Measurements from ENCODE around the gene RGSL1. TPM values are rescaled to one million over a fixed set of nuclear protein-coding genes. Genes with fewer than 3 reads are reported as not detected.

Gene RGSL1
- total RNA-seq, 2 donors from 2014 or later, result not detected

GRCh38 chr1:182602935-182603645, 153.1 kb downstream of the RGSL1 start:
- peaks cover 10 to 15% of the 10 kb centered on the region in 2 donors for H3K36me3 Mint-ChIP-seq (ENCODE audit: insufficient read depth in 2 of 2)
- H3K9me3 Mint-ChIP-seq, result no peaks in the 10 kb centered on the region
- H3K4me3 Mint-ChIP-seq, result no peak overlapping the region
- DNase-seq (peak in 1 of 2 donors; percentile 45), ATAC-seq (replicated peaks in 1 of 2) (peak; percentile 59 to 62)
- peaks cover 24% of the 10 kb centered on the region for H3K4me1 Mint-ChIP-seq (ENCODE audit: low read depth)
- peaks cover 15% of the 10 kb centered on the region for H3K27me3 Mint-ChIP-seq (ENCODE audit: low read depth)
- peak overlapping the region; percentile 62 for H3K27ac Mint-ChIP-seq

- no peaks in the 10 kb centered on the region for H3K9me3 Mint-ChIP-seq
- H3K4me3 Mint-ChIP-seq, result no peak overlapping the region
- peaks cover 10 to 15% of the 10 kb centered on the region in 2 donors for H3K36me3 Mint-ChIP-seq (ENCODE audit: insufficient read depth in 2 of 2)
- no peak for DNase-seq
- H3K27me3 Mint-ChIP-seq (ENCODE audit: low read depth), result peaks cover 19% of the 10 kb centered on the region
- peak; percentile 10 to 17 for ATAC-seq (replicated peaks in 1 of 2)
- H3K27ac Mint-ChIP-seq, result peak overlapping the region; percentile 62
- peaks cover 31% of the 10 kb centered on the region for H3K4me1 Mint-ChIP-seq (ENCODE audit: low read depth)
Measured at GRCh38 chr1:182603646-182604174, 153.8 kb downstream of the RGSL1 start.

GRCh38 chr1:182604175-182605164, 154.5 kb downstream of the RGSL1 start, which contains the start of gene RGS16:
Gene RGS16, minus strand, starts transcription at chr1:182604389. Its CDS starts 130 bp downstream, at chr1:182604259.
- ATAC-seq (replicated peaks in 1 of 2) (peak; percentile 87 to 88), DNase-seq (peak; percentile 96)
- Mint-ChIP-seq H3K4me3 (no peak within 1 kb of the TSS), H3K27ac (peak within 1 kb of the TSS; percentile 62), H3K36me3 (ENCODE audit: insufficient read depth in 2 of 2) (peaks cover 9 to 14% of the 10 kb centered on the region in 2 donors), H3K4me1 (ENCODE audit: low read depth) (peaks cover 38% of the 10 kb centered on the region), H3K9me3 (no peaks in the 10 kb centered on the region), H3K27me3 (ENCODE audit: low read depth) (peaks cover 21% of the 10 kb centered on the region)

GRCh38 chr1:182607566-182607965, 157.6 kb downstream of the RGSL1 start:
- peaks cover 62% of the 10 kb centered on the region for H3K4me1 Mint-ChIP-seq (ENCODE audit: low read depth)
- no peaks in the 10 kb centered on the region for H3K9me3 Mint-ChIP-seq
- DNase-seq (no peak), ATAC-seq (replicated peaks in 1 of 2) (no peak)
- peaks cover 36% of the 10 kb centered on the region for H3K27me3 Mint-ChIP-seq (ENCODE audit: low read depth)
- no peak overlapping the region for H3K4me3 Mint-ChIP-seq
- H3K27ac Mint-ChIP-seq, result no peak overlapping the region
- peaks cover 6 to 8% of the 10 kb centered on the region in 2 donors for H3K36me3 Mint-ChIP-seq (ENCODE audit: insufficient read depth in 2 of 2)

- ATAC-seq (replicated peaks in 1 of 2) (no peak), DNase-seq (no peak)
- Mint-ChIP-seq H3K4me1 (ENCODE audit: low read depth) (peaks cover 68% of the 10 kb centered on the region), H3K9me3 (no peaks in the 10 kb centered on the region), H3K4me3 (peak overlapping the region in 1 of 2 donors; percentile 60), H3K27me3 (ENCODE audit: low read depth) (peaks cover 42% of the 10 kb centered on the region), H3K36me3 (ENCODE audit: insufficient read depth in 2 of 2) (peaks cover 3 to 6% of the 10 kb centered on the region in 2 donors), H3K27ac (no peak overlapping the region)
Measured at GRCh38 chr1:182608236-182608635, 158.3 kb downstream of the RGSL1 start.

- ATAC-seq (replicated peaks in 1 of 2), result no peak
- Mint-ChIP-seq H3K27me3 (ENCODE audit: low read depth) (peaks cover 50% of the 10 kb centered on the region), H3K27ac (no peak overlapping the region), H3K4me3 (no peak overlapping the region), H3K9me3 (no peaks in the 10 kb centered on the region), H3K4me1 (ENCODE audit: low read depth) (peaks cover 76% of the 10 kb centered on the region), H3K36me3 (ENCODE audit: insufficient read depth in 2 of 2) (no peaks in the 10 kb centered on the region)
- DNase-seq, result no peak
Measured at GRCh38 chr1:182608845-182609610, 159.1 kb downstream of the RGSL1 start.

Other genes starting within 250 kb of the RGSL1 start
- 10 to 100 TPM; 76.6 to 96.1 TPM for gene GLUL, start 58.4 kb upstream of the RGSL1 start, total RNA-seq
- not detected for gene TEDDM1, start 49.5 kb upstream of the RGSL1 start, total RNA-seq
- gene RNASEL, start 139.1 kb downstream of the RGSL1 start, total RNA-seq, result 1 to 10 TPM; 3.6 to 3.9 TPM
- gene RGS16, start 154.2 kb downstream of the RGSL1 start, total RNA-seq, result 10 to 100 TPM; 73.3 to 79.4 TPM
- under 1 TPM in 1 of 2 donors, not detected in 1; 0.05 TPM for gene RGS8, start 234.4 kb downstream of the RGSL1 start, total RNA-seq